Type B pancreatic cell (in vitro differentiated cells): Measurements from ENCODE around the gene ERGIC3. TPM values are rescaled to one million over a fixed set of nuclear protein-coding genes. Genes with fewer than 3 reads are reported as not detected.

Experiments used
- DNase-seq: peaks from one replicate; pipeline ENCODE4 v3.0.0; 2021; ENCODE audit warnings: mixed read lengths; ENCODE audit not compliant: unreplicated experiment; ENCODE audit errors: extremely low spot score
- H3K27ac Mint-ChIP-seq: 2 replicates; pipeline ENCODE4 v1.8.0; 2021; ENCODE audit warnings: mild to moderate bottlenecking, mixed read lengths
- H3K27me3 Mint-ChIP-seq: 2 replicates; pipeline ENCODE4 v1.8.0; 2021; ENCODE audit warnings: mixed read lengths
- H3K36me3 Mint-ChIP-seq: 2 replicates; pipeline ENCODE4 v1.8.0; 2021; ENCODE audit warnings: mixed read lengths
- H3K4me1 Mint-ChIP-seq: one replicate; pipeline ENCODE4 v1.8.0; 2021; ENCODE audit warnings: mixed read lengths; ENCODE audit not compliant: unreplicated experiment
- H3K4me3 Mint-ChIP-seq: 2 replicates; pipeline ENCODE4 v1.8.0; 2021; ENCODE audit warnings: mild to moderate bottlenecking, mixed read lengths
- H3K9me3 Mint-ChIP-seq: 2 replicates; pipeline ENCODE4 v1.8.0; 2021; ENCODE audit warnings: mixed read lengths
- CTCF ChIP-seq: fragments of 200-600 bp; sonication (generic); conservative IDR thresholded peaks from 2 replicates; pipeline ENCODE4 v1.5.0; 2021; ENCODE audit warnings: antibody characterized with exemption, mild to moderate bottlenecking
- total RNA-seq: library from RNA; stranded (reverse); gene quantifications from 2 replicates; pipeline ENCODE4 v1.2.1, GENCODE V29; 2021; ENCODE audit warnings: low replicate concordance

ERGIC3 gene
- total RNA-seq, 1 donor from 2014 or later: 288 TPM

- Mint-ChIP-seq H3K9me3 (no peaks in the 10 kb centered on the region), H3K36me3 (peaks cover 19% of the 10 kb centered on the region), H3K27me3 (no peaks in the 10 kb centered on the region), H3K27ac (no peak overlapping the region), H3K4me1 (no peaks in the 10 kb centered on the region), H3K4me3 (no peak overlapping the region)
- no peak for DNase-seq
- TF ChIP-seq CTCF: no peak
Measured at GRCh38 chr20:35499271-35499670, 42.6 kb upstream of the ERGIC3 start.

GRCh38 chr20:35502352-35502751, 39.5 kb upstream of the ERGIC3 start:
- Mint-ChIP-seq H3K4me3 (no peak overlapping the region), H3K27ac (no peak overlapping the region)

GRCh38 chr20:35503281-35503680, 38.6 kb upstream of the ERGIC3 start:
- peaks cover 19% of the 10 kb centered on the region for H3K36me3 Mint-ChIP-seq
- TF ChIP-seq CTCF: no peak
- DNase-seq: no peak
- no peak overlapping the region for H3K27ac Mint-ChIP-seq
- no peaks in the 10 kb centered on the region for H3K27me3 Mint-ChIP-seq
- no peak overlapping the region for H3K4me3 Mint-ChIP-seq
- no peaks in the 10 kb centered on the region for H3K9me3 Mint-ChIP-seq
- H3K4me1 Mint-ChIP-seq: no peaks in the 10 kb centered on the region

More at GRCh38 chr20:35502352-35502751, 39.5 kb upstream of the ERGIC3 start:
- no peak for DNase-seq
- Mint-ChIP-seq H3K27me3 (no peaks in the 10 kb centered on the region), H3K36me3 (peaks cover 19% of the 10 kb centered on the region), H3K4me1 (no peaks in the 10 kb centered on the region), H3K9me3 (no peaks in the 10 kb centered on the region)
- TF ChIP-seq CTCF: no peak

GRCh38 chr20:35503841-35504561, 37.9 kb upstream of the ERGIC3 start:
- TF ChIP-seq CTCF: no peak
- no peak overlapping the region for H3K27ac Mint-ChIP-seq
- H3K9me3 Mint-ChIP-seq: no peaks in the 10 kb centered on the region
- H3K4me1 Mint-ChIP-seq: no peaks in the 10 kb centered on the region
- H3K4me3 Mint-ChIP-seq: no peak overlapping the region
- H3K36me3 Mint-ChIP-seq: peaks cover 19% of the 10 kb centered on the region
- DNase-seq: no peak
- no peaks in the 10 kb centered on the region for H3K27me3 Mint-ChIP-seq

GRCh38 chr20:35504751-35505150, 37.1 kb upstream of the ERGIC3 start:
- DNase-seq: no peak
- H3K36me3 Mint-ChIP-seq: peaks cover 14% of the 10 kb centered on the region
- H3K27me3 Mint-ChIP-seq: no peaks in the 10 kb centered on the region
- no peak overlapping the region for H3K4me3 Mint-ChIP-seq
- H3K9me3 Mint-ChIP-seq: no peaks in the 10 kb centered on the region
- H3K27ac Mint-ChIP-seq: no peak overlapping the region
- TF ChIP-seq CTCF: no peak
- no peaks in the 10 kb centered on the region for H3K4me1 Mint-ChIP-seq
